Sigmoid colon (tissue), 4 donors: ENCODE results near the gene HES2.

Source experiments
- CTCF ChIP-seq, 4 experiments: fragments of 450-650 bp in 3 of 4; fragments of 200-600 bp in 1 of 4; IDR thresholded peaks; one replicate each; pipeline ENCODE4 v1.5.1; 2016 to 2019; ENCODE audit warnings: antibody characterized with exemption in 4 of 4, mild to moderate bottlenecking in 3 of 4, moderate library complexity in 2 of 4
- EP300 ChIP-seq, 4 donors: sonication (generic); formaldehyde crosslinking; IDR thresholded peaks; one replicate each; pipeline ENCODE4 v1.6.1; 2017; ENCODE audit warnings: antibody characterized with exemption in 4 of 4
- POLR2A ChIP-seq, 2 donors: fragments of 450-650 bp; IDR thresholded peaks; one replicate each; pipeline ENCODE4 v1.6.1; 2016; ENCODE audit warnings: antibody characterized with exemption in 2 of 2, mild to moderate bottlenecking in 2 of 2, moderate library complexity in 2 of 2
- POLR2AphosphoS5 ChIP-seq, 4 donors: sonication (generic); formaldehyde crosslinking; IDR thresholded peaks; one replicate each; pipeline ENCODE4 v1.6.1; 2017; ENCODE audit warnings: antibody characterized with exemption in 4 of 4

- TF ChIP-seq POLR2A (IDR thresholded peaks at IDR 0.05) = no peak
- TF ChIP-seq CTCF (IDR thresholded peaks at IDR 0.05) = no peak
- TF ChIP-seq POLR2AphosphoS5 (IDR thresholded peaks at IDR 0.05) = no peak
- TF ChIP-seq EP300 (IDR thresholded peaks at IDR 0.05) = no peak
These were observed 33.3 kb downstream of the HES2 start for GRCh38 chr1:6386371-6386949.
